ENCODE data around the gene CALML4.
"Not testable (repeated sequence)": the region's sequence is repeated elsewhere in the genome, so short reads cannot be mapped to it uniquely, and the experiment has no call there.

CALML4 gene

DNA sequence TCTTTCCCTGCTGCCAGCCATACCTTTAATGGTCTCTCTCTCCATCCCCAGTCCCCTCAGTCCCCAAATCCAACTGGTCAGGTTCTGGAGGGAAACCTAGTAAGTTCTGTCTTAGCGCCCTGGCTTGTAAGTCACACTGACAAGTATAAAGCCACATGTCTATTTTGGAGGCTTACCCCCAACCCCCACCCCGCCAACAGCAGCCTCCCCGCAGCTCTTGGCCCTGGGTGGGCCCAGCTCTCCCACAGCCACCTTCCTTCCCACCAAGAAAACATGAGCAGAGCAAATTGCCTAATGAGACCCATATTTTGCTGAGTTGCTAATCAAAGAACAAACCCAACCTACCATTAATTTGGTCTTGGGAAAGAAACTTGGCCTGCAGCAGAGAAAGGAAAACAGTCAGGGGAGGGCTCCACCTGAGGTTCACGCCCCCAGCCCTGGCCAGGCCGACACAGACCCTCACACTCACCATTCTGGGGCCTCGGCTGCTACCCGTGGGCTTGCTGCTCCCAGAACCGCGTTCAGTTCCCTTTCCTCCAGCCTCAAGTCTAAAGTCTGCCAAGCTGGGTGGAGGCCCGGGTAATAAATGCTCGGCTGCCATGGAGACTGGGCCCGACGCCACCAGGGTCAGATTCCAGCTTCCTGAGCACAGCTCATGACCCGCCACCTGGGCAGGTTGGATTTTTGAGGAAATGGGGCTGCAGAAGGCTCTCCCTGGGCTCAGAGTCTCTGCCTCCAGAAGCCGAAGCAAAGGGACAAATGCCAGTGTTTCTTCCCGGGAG is at the start of gene CALML4:
CALML4 (minus strand) TSS at position 557 of the 782 bp plus-strand sequence; CDS start at position 472, 85 bp downstream.
- peak within 1 kb of the TSS; percentile 15 for H3K27ac ChIP-seq (ENCODE audit: low read depth, low read length)
- peak within 1 kb of the TSS; percentile 67 for H3K4me3 ChIP-seq (ENCODE audit: low read length)
- no peaks in the 10 kb centered on the region for H3K27me3 ChIP-seq (ENCODE audit: control insufficient read depth, insufficient read depth, low read length)
- H3K36me3 ChIP-seq (ENCODE audit: control insufficient read depth, insufficient read depth, low read length): no peaks in the 10 kb centered on the region
- peak within 1 kb of the TSS; percentile 4 for H3K9ac ChIP-seq (ENCODE audit: low read length)
- H3K4me1 ChIP-seq (ENCODE audit: control insufficient read depth, insufficient read depth, low read length): peaks cover 16% of the 10 kb centered on the region

DNA sequence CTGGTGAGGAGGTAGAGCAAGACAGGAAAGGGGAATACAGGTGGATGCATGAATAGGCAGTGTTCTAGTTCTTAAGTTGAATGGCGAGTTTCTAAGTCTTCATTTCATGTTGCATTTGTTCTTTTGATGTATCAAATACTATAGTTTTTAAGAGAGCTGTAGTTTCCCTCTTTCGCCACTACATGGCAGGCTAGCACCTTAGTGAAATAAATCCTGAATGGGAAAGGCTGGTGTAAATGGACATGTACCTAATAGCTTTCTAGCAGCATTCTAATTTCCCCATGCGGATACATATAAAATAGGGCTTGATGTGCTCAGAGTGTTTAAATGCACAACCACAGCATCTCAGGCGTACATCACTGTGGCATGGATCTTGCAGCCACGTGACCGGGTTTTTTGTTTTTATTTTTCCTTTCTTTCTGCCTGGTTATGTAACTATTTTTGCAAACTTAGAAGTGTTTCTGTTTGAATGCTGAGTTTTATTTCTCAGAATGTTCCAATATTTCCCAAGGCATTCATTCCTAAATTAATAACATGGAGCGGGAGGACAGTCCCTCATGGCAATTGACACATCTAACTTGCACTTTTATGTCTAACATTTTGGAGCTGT is 47.9 kb upstream of the CALML4 start:
- peaks cover 3% of the 10 kb centered on the region for H3K4me1 ChIP-seq (ENCODE audit: control insufficient read depth, insufficient read depth, low read length)
- no peak overlapping the region for H3K9ac ChIP-seq (ENCODE audit: low read length)
- no peak overlapping the region for H3K4me3 ChIP-seq (ENCODE audit: low read length)
- H3K27me3 ChIP-seq (ENCODE audit: control insufficient read depth, insufficient read depth, low read length): no peaks in the 10 kb centered on the region
- no peak overlapping the region for H3K27ac ChIP-seq (ENCODE audit: low read depth, low read length)
- no peaks in the 10 kb centered on the region for H3K36me3 ChIP-seq (ENCODE audit: control insufficient read depth, insufficient read depth, low read length)

DNA sequence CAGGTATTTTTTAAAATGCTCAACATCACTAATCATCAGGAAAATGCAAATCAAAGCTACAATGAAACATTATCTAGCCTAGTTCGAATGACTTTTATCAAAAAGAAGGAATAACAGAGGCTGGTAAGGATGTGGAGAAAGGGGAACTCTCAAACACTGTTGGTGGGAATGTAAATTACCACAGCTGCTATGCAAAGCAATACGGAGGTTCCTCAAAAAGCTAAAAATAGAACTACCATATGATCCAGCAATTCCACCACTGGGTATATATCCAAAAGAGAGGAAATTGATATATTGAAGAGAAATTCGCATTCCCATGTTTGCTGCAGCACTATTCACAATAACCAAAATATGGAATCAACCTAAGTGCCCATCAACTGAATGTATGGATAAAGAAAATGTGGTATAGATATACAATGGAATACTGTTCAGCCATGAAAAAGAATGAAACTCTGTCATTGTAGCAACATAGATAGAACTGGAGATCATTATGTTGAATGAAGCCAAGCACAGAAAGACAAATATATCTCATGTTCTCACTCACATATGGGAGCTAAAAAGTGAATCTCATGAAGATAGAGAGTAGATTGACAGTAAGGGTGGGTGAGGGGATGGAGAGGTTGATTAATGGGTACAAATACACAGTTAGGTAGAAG is 44.1 kb upstream of the CALML4 start:
- Histone ChIP-seq H3K36me3 (ENCODE audit: control insufficient read depth, insufficient read depth, low read length) (no peaks in the 10 kb centered on the region), H3K9ac (ENCODE audit: low read length) (no peak overlapping the region), H3K4me3 (ENCODE audit: low read length) (no peak overlapping the region), H3K27ac (ENCODE audit: low read depth, low read length) (no peak overlapping the region), H3K4me1 (ENCODE audit: control insufficient read depth, insufficient read depth, low read length) (peaks cover 3% of the 10 kb centered on the region), H3K27me3 (ENCODE audit: control insufficient read depth, insufficient read depth, low read length) (no peaks in the 10 kb centered on the region)

DNA sequence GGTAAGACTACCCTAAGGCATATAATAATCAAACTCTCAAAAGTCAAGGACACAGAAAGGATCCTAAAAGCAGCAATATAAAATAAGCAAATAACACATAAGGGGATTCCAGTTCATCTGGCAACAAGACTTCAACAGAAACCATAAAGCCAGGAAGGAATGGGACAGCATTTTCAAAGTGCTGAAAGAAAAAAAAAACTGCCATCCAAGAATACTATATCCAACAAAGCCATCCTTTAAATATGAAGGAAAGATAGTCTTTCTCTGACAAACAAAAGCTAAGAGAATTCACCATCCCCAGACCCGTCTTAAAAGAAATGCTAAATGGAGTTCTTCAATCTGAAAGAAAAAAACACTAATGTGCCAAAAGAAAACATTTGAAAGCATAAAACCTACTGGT is 39.1 kb upstream of the CALML4 start:
- Histone ChIP-seq H3K9ac (ENCODE audit: low read length) (no peak overlapping the region), H3K27me3 (ENCODE audit: control insufficient read depth, insufficient read depth, low read length) (no peaks in the 10 kb centered on the region), H3K4me3 (ENCODE audit: low read length) (no peak overlapping the region), H3K27ac (ENCODE audit: low read depth, low read length) (no peak overlapping the region), H3K4me1 (ENCODE audit: control insufficient read depth, insufficient read depth, low read length) (no peaks in the 10 kb centered on the region), H3K36me3 (ENCODE audit: control insufficient read depth, insufficient read depth, low read length) (no peaks in the 10 kb centered on the region)

- no peak overlapping the region for H3K9ac ChIP-seq (ENCODE audit: low read length)
- H3K4me3 ChIP-seq (ENCODE audit: low read length): no peak overlapping the region
- H3K27ac ChIP-seq (ENCODE audit: low read depth, low read length): no peak overlapping the region
- H3K36me3 ChIP-seq (ENCODE audit: control insufficient read depth, insufficient read depth, low read length): no peaks in the 10 kb centered on the region
- H3K4me1 ChIP-seq (ENCODE audit: control insufficient read depth, insufficient read depth, low read length): no peaks in the 10 kb centered on the region
- H3K27me3 ChIP-seq (ENCODE audit: control insufficient read depth, insufficient read depth, low read length): no peaks in the 10 kb centered on the region
These were observed 36.2 kb upstream of the CALML4 start for GRCh38 chr15:68241088-68241935.

- no peak overlapping the region for H3K4me3 ChIP-seq (ENCODE audit: low read length)
These were observed 33.9 kb upstream of the CALML4 start for GRCh38 chr15:68239025-68239424.

DNA sequence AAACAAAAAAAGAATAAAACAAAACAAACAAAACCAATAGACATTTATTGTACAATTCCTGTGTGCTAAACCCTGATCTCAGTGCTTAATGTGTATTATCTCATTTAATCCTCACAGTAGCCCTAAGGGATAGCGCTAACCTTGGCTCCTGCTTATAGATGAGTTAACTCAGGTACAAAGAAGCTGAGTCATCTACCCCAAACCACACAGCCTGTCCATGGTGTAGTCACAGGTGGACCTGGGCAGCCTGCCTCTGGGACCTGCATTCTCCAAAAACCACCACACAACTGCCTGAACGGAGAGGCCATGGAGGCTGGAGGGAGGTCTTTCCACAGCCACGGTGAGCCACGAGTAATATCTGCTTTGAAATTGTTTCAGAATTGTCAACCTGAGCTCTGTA is 29.9 kb upstream of the CALML4 start:
- Histone ChIP-seq H3K27ac (ENCODE audit: low read depth, low read length) (no peak overlapping the region), H3K36me3 (ENCODE audit: control insufficient read depth, insufficient read depth, low read length) (no peaks in the 10 kb centered on the region), H3K9ac (ENCODE audit: low read length) (no peak overlapping the region), H3K4me1 (ENCODE audit: control insufficient read depth, insufficient read depth, low read length) (peaks cover 3% of the 10 kb centered on the region), H3K4me3 (ENCODE audit: low read length) (no peak overlapping the region), H3K27me3 (ENCODE audit: control insufficient read depth, insufficient read depth, low read length) (no peaks in the 10 kb centered on the region)

More at GRCh38 chr15:68239025-68239424, 33.9 kb upstream of the CALML4 start:
- Histone ChIP-seq H3K27me3 (ENCODE audit: control insufficient read depth, insufficient read depth, low read length) (no peaks in the 10 kb centered on the region), H3K27ac (ENCODE audit: low read depth, low read length) (no peak overlapping the region), H3K4me1 (ENCODE audit: control insufficient read depth, insufficient read depth, low read length) (no peaks in the 10 kb centered on the region), H3K9ac (ENCODE audit: low read length) (no peak overlapping the region), H3K36me3 (ENCODE audit: control insufficient read depth, insufficient read depth, low read length) (no peaks in the 10 kb centered on the region)

DNA sequence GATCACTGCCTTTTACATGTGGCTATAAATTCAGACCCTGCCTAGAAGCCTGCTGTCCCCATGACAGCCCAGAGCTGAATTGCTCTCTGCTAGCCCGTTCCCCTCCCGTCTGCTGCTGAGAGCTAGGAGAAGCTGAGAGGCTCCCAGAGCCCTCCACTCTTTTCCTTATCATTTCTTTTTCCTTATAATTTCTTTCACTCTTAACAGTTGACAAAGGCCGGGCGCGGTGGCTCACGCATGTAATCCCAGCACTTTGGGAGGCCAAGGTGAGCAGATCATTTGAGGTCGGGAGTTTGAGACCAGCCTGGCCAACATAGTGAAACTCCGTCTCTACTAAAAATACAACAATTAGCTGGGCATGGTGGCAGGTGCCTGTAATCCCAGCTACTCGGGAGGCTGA is 29.4 kb upstream of the CALML4 start:
- H3K27me3 ChIP-seq (ENCODE audit: control insufficient read depth, insufficient read depth, low read length); H3K4me1 ChIP-seq (ENCODE audit: control insufficient read depth, insufficient read depth, low read length); H3K9ac ChIP-seq (ENCODE audit: low read length); H3K4me3 ChIP-seq (ENCODE audit: low read length); H3K27ac ChIP-seq (ENCODE audit: low read depth, low read length); H3K36me3 ChIP-seq (ENCODE audit: control insufficient read depth, insufficient read depth, low read length): not testable (repeated sequence)

DNA sequence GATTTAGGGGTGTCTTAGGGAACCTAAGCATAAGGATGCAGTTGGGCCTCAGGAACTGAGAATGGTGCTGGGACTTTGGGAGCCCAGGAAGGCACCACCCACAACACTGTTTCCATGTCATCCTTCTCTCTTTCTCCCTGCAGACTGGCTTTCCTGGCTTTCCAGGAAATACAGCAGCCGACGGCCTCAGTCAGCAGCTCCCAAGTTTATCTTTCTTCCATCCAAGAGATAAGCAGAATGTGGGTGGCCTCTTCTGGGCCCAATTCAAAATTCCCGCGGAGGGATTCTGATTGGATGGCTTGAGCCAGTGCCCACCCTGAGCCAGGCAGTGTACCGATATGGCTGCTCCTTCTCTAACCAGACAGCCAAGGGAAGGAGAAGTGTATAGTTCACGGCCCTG is 28.9 kb upstream of the CALML4 start:
- no peak overlapping the region for H3K9ac ChIP-seq (ENCODE audit: low read length)
- H3K27ac ChIP-seq (ENCODE audit: low read depth, low read length): no peak overlapping the region
- H3K27me3 ChIP-seq (ENCODE audit: control insufficient read depth, insufficient read depth, low read length): no peaks in the 10 kb centered on the region
- no peak overlapping the region for H3K4me3 ChIP-seq (ENCODE audit: low read length)
- H3K36me3 ChIP-seq (ENCODE audit: control insufficient read depth, insufficient read depth, low read length): no peaks in the 10 kb centered on the region
- peaks cover 5% of the 10 kb centered on the region for H3K4me1 ChIP-seq (ENCODE audit: control insufficient read depth, insufficient read depth, low read length)

GRCh38 chr15:68232937-68233336 is 27.8 kb upstream of the CALML4 start:
- Histone ChIP-seq H3K36me3 (ENCODE audit: control insufficient read depth, insufficient read depth, low read length) (no peaks in the 10 kb centered on the region), H3K4me3 (ENCODE audit: low read length) (no peak overlapping the region), H3K4me1 (ENCODE audit: control insufficient read depth, insufficient read depth, low read length) (peaks cover 12% of the 10 kb centered on the region), H3K27me3 (ENCODE audit: control insufficient read depth, insufficient read depth, low read length) (no peaks in the 10 kb centered on the region), H3K27ac (ENCODE audit: low read depth, low read length) (no peak overlapping the region), H3K9ac (ENCODE audit: low read length) (no peak overlapping the region)

DNA sequence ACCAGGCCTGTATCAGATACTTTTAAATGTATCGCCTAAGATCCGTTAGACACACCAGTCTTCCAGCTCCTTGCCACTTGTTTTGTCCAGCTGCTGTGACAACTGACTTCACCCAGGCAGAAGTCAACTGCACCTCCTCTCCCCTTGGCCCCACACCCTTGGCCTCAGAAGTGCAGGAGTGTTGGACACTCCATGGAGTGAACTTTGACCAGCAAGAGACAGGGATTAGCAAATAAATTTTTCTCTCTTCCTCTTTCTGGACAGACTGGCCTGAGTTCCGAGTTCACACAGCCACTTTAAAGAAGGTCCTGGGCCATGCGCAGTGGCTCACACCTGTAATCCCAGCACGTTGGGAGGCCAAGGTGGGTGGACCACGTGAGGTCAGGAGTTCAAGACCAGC is 27.3 kb upstream of the CALML4 start:
- Histone ChIP-seq H3K4me3 (ENCODE audit: low read length) (no peak overlapping the region), H3K27me3 (ENCODE audit: control insufficient read depth, insufficient read depth, low read length) (no peaks in the 10 kb centered on the region), H3K9ac (ENCODE audit: low read length) (no peak overlapping the region), H3K27ac (ENCODE audit: low read depth, low read length) (no peak overlapping the region), H3K36me3 (ENCODE audit: control insufficient read depth, insufficient read depth, low read length) (no peaks in the 10 kb centered on the region), H3K4me1 (ENCODE audit: control insufficient read depth, insufficient read depth, low read length) (peaks cover 13% of the 10 kb centered on the region)
